GM21526 (cell line): ENCODE results near the gene NUTF2.

Source experiments
- ATAC-seq: cut with Tn5 transposase; IDR thresholded peaks from one replicate; pipeline ENCODE4 v1.9.1; 2021; ENCODE audit warnings: moderate library complexity; ENCODE audit not compliant: unreplicated experiment, low FRiP score

NUTF2 gene

DNA sequence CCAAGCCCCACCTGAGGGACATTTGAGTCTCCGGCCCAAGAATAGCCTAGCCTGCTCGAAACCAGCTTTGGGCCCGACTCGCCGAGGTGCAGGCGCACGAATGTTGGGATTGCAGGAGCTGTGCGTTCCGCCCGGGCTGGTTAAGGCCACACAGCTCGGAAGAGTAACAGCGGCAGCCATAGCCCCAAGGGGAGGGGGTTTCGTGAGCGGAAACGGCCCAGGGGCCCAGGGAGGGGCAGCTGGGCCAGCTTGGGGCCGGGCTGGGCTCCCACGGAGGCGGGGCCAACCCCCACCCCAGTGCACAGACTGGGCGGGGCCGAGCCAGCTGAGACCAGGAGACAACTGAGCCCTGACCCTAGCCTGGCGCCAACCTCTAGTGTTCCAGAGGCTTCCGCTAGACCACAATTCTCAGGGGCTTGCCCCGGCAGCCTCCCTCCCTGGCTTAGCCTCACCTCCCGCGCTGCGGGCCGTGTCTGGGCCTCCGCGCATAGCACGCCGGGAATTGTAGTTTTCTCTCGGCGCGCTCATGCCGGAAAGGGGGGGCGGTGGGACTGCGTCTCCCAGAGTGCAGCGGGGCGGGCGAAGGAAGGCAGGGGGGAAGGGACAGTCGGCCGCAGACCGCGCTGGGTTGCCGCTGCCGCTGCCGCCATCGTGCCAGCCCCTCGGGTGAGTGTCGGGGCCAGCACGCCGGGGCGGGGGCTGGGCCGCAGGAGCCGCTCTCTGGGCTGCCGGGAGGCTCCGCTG lies at the start of gene NUTF2:
Gene NUTF2, plus strand, starts transcription at position 614 of the 744 bp plus-strand sequence. CDS start 18,198 bp downstream, outside the sequence.
- ATAC-seq, result peak; percentile 44

- no peak for ATAC-seq
These were observed 46.3 kb upstream of the NUTF2 start for GRCh38 chr16:67800338-67800926.

GRCh38 chr16:67801241-67801640 lies 45.5 kb upstream of the NUTF2 start:
- ATAC-seq, result no peak

- ATAC-seq, result no peak
These were observed 44.9 kb upstream of the NUTF2 start for GRCh38 chr16:67801883-67802282.

- ATAC-seq, result no peak
These were observed 42.8 kb upstream of the NUTF2 start for GRCh38 chr16:67803894-67804293.

DNA sequence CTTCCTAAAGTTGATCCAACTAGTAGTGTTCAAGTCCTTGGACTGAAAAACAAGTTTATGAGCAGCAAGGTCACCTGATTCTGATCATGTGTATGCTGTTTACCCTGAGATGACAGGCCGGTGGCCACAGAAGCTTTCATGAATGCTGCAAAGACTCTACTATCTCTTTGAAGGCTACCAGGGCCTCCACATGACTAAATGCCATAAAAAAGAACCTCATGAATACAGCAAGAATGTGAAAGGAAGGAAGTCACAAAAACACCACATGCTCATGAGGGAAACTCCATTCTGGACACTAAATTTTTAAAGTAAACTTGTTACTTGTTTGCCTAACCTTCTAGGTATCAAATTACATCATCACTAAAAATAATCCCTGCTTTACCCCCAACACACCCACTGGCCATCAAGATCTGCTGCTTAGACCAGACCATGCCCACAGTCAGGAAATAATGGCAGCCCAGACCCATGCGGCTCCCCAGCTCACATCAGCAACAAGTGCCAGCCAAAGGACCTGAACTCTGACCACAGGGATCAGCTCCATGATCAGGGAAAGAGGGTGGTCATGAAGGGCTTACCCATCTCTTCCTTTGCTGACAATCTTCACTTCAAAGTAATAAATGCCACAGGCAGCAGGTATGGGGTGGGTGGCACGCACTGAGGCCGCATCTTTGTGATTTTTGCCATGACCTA lies 41.7 kb upstream of the NUTF2 start:
- no peak for ATAC-seq

- ATAC-seq, result peak; percentile 4
These were observed 40.9 kb upstream of the NUTF2 start for GRCh38 chr16:67805718-67806427.

DNA sequence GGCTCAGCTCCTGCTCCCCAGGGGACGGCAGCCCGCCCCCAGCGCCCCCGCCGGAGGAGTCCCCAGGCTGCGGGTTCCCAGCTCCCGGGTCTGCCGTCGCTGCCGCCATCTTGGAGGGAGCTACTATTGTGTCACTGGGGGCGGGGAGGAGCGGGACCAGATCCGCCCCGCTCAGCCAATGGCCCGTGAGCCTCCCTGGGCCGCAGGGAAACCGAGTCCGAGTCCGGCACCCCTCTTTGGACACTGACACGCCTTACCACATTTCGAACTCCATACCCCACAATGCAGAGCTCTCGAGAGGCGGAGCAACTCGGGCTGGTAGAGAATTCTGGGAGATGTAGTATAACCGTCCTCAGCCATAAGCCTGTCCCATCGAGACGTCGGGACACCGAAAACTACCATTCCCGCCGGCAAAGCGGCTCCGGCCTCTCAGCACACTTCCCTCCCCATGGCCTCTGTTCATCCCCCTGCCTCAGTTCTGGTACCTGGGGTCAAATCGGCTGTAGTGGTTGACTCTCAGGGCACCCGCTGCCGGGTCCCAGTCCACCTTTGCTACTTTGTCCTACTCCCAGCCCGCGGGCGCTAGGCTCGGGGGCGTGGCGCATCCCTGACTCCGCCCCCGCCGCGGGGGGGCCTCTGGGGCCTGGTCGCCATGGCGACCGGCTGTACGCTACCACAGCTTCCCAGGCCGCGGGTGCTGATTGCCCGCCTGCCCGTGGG lies 40.1 kb upstream of the NUTF2 start, which contains the start of the genes RANBP10 and TSNAXIP1:
Gene RANBP10, minus strand, starts transcription at position 133 of the 720 bp plus-strand sequence. Its CDS starts 24 bp downstream, at position 109.
Gene TSNAXIP1, plus strand, starts transcription at position 462 of the 720 bp plus-strand sequence. CDS start 261 bp downstream, outside the sequence.
- peak; percentile 90 for ATAC-seq

GRCh38 chr16:67807148-67807682 lies 39.5 kb upstream of the NUTF2 start:
- no peak for ATAC-seq

GRCh38 chr16:67811899-67812298 lies 34.8 kb upstream of the NUTF2 start:
- ATAC-seq, result no peak

DNA sequence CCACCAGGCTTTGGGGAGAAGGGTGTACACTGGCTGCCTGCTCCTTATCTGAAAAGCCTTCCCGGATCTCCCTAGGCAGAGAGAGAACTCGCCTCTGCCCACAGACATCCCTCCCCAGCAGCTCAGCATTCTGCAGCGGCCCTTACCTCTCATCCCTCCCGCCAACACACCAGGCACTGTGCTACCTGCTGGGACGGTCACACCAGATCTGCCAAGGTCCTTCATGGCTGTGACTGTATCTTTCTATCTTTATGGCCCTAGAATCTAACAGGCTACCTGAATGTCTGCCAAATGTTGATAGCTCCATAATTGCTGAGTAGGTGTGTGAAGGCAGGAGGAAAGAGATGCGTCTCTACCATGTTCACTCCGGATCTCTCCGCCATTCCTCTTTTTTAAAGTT lies 32.2 kb upstream of the NUTF2 start:
- no peak for ATAC-seq

DNA sequence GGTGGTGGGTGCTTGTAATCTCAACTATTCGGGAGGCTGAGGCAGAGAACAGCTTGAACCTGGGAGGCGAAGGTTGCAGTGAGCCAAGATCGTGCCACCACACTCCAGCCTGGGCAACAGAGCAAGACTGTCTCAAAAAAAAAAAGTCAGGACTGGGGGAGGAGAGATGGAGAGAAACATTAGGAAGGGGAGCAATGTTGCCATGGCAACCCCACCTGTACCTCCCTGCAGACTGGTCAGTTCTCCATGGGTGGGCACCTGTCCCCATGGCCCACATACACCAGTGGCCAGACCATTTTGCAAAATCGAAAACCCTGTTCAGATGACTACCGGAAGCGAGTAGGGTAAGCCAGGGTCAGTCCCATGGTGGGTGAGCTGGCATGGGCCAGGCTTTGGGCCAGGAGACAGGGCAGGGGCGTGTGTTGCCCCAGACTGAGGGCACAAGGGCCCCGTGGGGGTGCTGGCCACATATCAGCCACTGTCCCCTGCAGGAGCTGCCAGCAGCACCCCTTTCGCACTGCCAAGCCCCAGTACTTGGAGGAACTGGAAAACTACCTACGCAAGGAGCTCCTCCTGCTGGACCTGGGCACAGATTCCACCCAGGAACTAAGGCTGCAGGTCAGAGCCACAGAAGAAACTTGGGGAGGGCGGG lies 26.0 kb upstream of the NUTF2 start:
- ATAC-seq, result no peak

GRCh38 chr16:67822511-67822910 lies 24.2 kb upstream of the NUTF2 start:
- ATAC-seq, result no peak

GRCh38 chr16:67825119-67825518 lies 21.6 kb upstream of the NUTF2 start:
- no peak for ATAC-seq

DNA sequence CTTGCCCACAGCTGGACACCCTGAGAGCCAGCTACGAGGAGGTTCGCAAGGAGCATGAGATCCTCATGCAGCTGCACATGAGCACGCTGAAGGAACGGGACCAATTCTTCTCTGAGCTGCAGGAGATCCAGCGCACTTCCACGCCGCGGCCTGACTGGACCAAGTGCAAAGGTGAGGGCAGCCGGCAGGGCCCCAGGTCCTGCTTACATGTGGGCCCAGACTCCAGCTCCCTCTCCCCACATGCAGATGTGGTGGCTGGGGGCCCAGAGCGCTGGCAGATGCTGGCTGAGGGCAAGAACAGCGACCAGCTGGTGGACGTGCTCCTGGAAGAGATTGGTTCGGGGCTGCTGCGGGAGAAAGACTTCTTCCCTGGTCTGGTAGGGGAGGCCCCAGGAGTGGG lies 20.8 kb upstream of the NUTF2 start:
- ATAC-seq, result no peak

DNA sequence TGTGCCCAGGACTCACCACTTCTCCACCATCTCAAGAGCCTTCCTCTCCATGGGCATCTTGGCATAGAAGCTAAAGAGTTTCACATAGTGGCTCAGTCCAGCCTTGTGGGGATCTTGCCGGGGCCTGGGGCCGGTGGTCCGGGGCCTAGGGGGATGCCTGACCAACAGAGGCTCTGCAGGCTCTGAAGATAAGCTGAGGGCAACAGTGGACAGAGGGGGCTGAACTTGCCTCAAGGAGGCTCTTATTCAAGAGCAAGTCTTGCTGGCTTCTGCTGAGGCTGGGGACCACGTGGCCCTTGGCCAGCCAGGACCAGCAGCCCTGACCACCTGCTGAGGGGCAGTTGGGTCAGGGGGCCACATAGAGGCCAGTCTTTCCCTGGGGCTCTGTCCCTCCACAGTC lies 18.1 kb upstream of the NUTF2 start:
- no peak for ATAC-seq

DNA sequence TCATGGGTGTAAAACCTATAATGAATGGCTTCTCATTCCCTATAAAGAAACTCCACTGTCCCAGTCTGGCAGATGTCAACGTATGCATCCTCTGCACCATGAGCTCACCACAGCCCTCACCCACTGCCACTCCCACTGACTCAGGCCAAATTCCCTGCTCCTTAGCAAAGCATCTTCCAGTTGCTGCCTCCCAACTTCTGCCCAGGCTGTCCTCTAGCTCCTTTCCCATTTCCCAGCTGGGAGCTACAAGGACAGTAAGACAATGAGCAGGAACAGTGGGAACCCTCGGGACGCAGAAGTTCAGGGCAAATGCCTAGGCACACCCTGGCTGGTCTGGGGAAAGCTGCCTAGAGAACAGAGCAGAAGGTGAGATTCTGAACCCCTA lies 13.7 kb upstream of the NUTF2 start:
- ATAC-seq, result no peak

DNA sequence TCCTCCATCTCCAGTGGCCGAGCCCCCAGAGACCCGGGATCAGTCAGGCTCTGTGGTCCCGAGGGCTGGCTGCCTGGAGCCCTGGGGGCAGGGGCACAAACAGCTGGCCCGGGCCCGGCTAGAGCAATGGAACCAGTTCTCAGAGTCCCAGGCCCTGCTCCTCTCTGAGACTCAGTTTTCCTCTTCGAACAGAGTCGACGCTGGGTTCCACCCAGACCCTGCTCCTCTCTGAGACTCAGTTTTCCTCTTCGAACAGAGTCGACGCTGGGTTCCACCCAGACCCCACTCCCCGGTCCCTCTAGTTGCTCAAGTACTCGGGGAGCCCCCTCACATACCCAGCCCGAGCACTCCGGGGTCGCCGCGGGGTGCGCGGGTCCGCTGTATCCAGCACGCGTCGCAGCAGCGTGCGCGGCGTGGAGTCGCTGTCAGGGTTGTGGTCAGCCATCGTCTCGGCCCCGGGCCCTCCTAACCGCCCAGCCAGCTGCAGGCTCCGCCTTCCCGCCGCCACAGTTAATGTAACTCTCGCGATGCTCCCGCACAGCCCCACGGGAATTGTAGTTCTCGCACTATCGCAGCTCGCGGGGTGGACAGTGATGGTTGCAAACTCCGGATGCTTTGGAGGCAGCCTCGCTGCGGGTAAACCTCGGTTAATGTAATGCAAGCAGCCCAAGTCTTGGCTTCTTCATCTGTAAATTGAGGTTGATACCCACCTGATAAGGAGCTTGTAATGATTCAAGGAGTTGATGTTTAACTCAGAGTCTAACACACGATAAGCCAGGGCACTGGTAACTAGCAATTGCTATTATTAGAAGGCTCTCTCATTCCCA lies 13.1 kb upstream of the NUTF2 start:
- peak; percentile 89 for ATAC-seq

GRCh38 chr16:67834242-67834614 lies 12.5 kb upstream of the NUTF2 start:
- ATAC-seq, result no peak
